Measurements from ENCODE around the gene CLN5.
"Not testable (repeated sequence)": the region's sequence is repeated elsewhere in the genome, so short reads cannot be mapped to it uniquely, and the experiment has no call there.

The CLN5 gene

GRCh38 chr13:76976490-76976889, 15.4 kb upstream of the CLN5 start:
- peak; percentile 43 for DNase-seq (ENCODE audit: low read depth)

GRCh38 chr13:76976929-76977328, 15.0 kb upstream of the CLN5 start:
- no peak for DNase-seq (ENCODE audit: low read depth)

DNA sequence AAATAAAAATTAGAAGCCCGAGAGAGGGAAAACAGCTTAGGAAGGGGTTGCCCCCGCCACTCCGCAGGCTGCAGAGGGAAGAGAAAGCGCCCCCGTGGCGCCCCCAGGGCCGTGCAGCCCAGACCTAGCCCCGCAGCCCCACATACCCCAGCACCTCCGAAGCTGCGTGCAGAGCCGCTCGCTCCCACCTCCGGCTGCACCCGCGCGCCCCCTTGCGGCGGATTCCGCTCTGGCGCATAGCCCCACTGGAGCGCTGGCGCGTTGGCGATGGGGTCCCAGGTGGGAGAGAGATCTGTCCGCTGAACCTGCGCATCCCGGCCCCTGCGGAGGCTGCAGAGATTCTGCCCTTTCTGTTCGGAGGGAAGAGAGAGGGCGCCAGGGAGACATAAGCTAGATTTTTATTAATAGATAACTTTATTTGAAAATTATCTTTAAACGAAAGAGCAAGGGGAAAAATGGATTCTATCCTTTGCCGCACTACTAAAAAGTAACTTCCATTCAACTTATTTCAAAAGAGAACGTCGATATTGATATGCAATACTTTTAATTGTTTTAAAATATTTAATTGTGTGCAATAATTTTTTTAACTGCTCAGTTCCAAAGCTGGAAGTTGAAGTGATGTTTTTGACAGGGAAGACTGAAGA, 11.7 kb upstream of the CLN5 start:
- DNase-seq (ENCODE audit: low read depth) = peak; percentile 31

DNA sequence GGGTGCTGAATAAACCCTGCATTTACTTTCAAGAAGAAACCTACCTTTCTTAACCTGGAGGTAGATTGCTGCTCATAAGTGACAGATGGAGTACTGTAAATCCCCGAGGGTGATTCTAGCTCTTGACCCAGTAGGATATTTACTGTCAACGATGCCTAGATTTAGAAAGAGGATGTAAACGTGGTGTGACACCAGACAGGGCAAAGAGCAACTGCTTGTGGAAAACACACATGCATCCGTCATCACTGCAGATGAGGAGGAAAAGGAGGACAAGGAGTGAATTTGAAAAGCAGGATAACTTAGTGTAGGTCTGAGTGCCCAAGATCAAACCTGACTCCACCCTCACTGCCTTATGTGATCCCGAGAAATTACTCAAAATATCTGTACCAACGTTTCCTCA, 9.8 kb upstream of the CLN5 start:
- DNase-seq (ENCODE audit: low read depth) = no peak

- DNase-seq (ENCODE audit: low read depth) = no peak
Observed at GRCh38 chr13:76983676-76984075, 8.2 kb upstream of the CLN5 start.

- DNase-seq (ENCODE audit: low read depth) = no peak
Observed at GRCh38 chr13:76991432-76991795, 467 bp upstream of the CLN5 start.

- peak; percentile 33 for DNase-seq (ENCODE audit: low read depth)
Observed at GRCh38 chr13:76992548-76993001, 694 bp downstream of the CLN5 start.

DNA sequence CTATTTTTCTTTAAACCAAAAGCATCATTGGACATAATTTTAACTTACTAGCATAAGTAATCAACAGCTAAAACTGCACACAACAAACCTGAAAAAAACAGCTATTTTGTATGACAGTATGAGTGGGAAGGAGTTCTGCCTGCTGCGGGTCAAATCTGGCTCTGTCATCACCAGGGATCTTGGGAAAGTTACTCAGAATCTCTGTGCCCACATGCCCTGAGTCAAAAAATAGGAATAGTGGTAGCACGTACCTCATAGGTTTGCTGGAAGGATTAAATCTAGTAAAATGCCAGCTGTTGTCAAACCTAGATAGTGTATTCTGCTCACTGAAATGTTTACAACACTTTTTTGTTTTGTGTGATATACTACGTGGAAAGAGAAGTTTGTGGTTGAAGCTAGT, 1.1 kb downstream of the CLN5 start:
- DNase-seq (ENCODE audit: low read depth) = peak; percentile 32

DNA sequence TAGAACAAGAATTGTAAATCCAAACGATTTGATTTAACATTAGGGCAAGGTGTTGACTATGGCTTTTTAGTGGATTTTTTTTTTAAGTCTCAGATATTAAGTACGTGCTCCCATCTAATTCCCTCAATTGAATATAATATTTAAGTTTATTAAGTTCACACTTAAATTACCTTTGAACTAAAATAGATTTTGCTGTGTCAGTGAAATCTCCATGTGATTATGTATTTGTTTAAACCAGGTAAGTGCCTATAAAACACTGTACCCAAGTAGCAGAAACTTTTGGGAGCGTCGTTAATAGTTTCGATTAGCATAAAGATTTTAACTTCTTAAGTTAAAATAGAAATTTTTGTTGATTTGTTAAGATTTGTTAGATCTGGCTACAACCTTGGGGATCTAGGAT, 1.6 kb downstream of the CLN5 start:
- DNase-seq (ENCODE audit: low read depth) = no peak

- DNase-seq (ENCODE audit: low read depth) = no peak
Observed at GRCh38 chr13:76994281-76994680, 2.4 kb downstream of the CLN5 start.

DNA sequence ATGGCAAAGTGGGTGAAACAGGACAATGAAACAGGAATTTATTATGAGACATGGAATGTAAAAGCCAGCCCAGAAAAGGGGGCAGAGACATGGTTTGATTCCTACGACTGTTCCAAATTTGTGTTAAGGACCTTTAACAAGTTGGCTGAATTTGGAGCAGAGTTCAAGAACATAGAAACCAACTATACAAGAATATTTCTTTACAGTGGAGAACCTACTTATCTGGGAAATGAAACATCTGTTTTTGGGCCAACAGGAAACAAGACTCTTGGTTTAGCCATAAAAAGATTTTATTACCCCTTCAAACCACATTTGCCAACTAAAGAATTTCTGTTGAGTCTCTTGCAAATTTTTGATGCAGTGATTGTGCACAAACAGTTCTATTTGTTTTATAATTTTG, 8.6 kb downstream of the CLN5 start:
- DNase-seq (ENCODE audit: low read depth) = no peak

- DNase-seq (ENCODE audit: low read depth) = no peak
Observed at GRCh38 chr13:77001540-77001939, 9.7 kb downstream of the CLN5 start.

DNA sequence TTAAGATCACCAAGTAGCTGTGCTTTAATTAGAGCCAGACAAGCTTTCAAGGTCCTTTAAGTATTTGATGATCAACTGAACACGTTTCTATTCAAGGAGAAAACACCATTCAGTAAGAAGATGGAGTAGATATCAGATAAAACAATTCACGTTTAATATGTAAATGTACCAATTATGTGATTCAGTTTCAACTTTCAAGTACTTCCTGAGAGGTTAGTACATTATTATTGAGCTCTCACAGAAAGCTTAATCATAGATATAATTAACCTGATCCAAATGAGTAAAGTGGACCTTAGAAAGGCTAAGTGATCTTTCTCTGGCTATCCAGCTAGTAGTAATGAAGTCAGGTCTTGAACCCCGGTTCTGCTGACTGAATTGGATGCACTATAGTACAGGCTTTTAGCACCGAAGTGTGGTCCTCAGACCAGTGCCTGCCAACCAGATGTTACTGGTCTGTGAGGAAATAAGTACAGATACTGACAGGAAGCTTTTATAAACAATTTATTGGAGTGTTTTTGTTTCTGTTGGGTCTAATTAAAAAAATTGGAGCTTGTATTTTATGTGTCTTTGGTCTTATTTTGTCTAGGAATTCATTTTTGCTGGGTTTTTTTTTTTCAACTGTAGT, 10.2 kb downstream of the CLN5 start:
- DNase-seq (ENCODE audit: low read depth) = no peak

DNA sequence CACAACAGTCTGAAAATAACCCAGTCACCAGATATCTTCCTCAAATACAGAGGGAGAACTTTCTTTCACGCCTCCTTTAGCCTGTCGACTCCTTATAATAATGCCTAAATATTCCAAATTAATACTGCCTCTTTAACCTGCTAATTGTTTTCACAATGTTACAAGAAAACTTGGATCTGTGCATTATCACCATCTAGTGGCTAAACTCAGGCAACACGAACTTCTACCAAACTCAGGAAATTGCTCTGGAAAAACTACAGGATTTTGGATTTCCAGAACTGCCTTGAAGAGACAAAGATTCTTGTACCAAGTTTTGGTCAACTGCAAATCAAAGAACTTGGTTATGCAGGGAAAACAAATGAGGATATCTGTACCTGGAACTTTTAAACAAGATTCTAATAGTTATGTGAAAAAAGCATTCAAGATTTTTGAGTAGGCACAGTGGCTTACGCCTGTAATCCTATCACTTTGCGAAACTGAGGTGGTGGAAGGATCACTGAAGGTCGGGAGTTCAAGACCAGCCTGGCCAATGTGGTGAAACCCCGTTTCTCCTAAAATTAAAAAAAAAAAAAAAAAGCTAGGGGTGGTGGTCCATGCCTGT, 10.8 kb downstream of the CLN5 start:
- DNase-seq (ENCODE audit: low read depth) = peak; percentile 48

GRCh38 chr13:77008337-77008736, 16.5 kb downstream of the CLN5 start:
- not testable (repeated sequence) for DNase-seq (ENCODE audit: low read depth)

GRCh38 chr13:77009011-77009410, 17.1 kb downstream of the CLN5 start:
- DNase-seq (ENCODE audit: low read depth) = peak; percentile 18

DNA sequence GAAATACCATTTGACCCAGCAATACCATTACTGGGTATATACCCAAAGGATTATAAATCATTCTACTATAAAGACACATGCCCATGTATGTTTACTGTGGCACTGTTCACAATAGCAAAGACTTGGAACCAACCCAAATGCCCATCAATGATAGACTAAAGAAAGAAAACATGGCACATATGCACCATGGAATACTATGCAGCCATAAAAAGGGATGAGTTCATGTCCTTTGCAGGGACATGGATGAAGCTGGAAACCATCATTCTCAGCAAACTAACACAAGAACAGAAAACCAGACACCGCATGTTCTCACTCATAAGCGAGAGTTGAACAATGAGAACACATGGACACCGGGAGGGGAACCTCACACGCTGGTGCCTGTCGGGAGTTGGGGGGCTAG, 17.8 kb downstream of the CLN5 start:
- DNase-seq (ENCODE audit: low read depth) = not testable (repeated sequence)

GRCh38 chr13:77013853-77014542, 22.1 kb downstream of the CLN5 start:
- DNase-seq (ENCODE audit: low read depth) = no peak

GRCh38 chr13:77014906-77015685, 23.2 kb downstream of the CLN5 start:
- DNase-seq (ENCODE audit: low read depth) = no peak

GRCh38 chr13:77016251-77016812, 24.5 kb downstream of the CLN5 start:
- peak; percentile 26 for DNase-seq (ENCODE audit: low read depth)

DNA sequence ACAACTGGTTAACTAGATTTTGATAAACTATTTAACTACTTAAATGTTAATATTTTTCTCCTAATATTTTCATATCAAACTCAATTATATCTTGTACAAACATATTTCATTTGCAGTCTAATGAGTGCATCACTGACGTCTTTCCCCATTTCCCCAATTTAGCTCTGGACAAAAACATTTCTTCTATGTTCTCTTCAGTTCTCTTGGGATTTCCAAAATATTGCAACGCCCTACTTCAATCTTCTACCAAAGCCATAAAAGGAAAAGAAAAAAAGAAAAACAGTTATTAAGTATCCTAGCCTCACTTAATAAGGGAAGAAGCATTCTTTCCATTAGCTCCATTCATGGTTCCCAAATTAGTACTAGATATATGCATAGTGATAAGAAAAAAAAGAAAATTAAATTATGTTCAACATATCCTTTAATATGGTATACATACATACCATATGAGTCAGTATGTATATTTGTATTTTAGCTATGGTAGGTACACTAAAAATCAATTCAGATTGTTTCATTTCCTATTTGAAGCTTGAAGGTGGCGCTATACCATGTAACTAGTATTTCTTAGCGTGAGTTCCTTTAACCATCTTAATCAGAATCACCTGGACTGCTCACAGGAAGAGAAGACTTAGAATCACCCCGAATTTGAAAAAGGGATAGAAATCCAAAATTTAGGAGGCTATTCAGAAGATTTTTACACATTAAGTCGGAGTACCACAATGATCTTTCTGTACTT, 25.2 kb downstream of the CLN5 start:
- DNase-seq (ENCODE audit: low read depth) = no peak
